H9 (cell line): Measurements from ENCODE around the gene FOXI2. TPM values are rescaled to one million over a fixed set of nuclear protein-coding genes. Genes with fewer than 3 reads are reported as not detected.

Experiments
- DNase-seq: peaks from one replicate; pipeline ENCODE4 v3.0.0-alpha.2; 2017
- H2AFZ ChIP-seq: one replicate; pipeline ENCODE4 v1.6.1; 2013; ENCODE audit warnings: mild to moderate bottlenecking, low read length, control low read depth, moderate library complexity
- H2AK5ac ChIP-seq: 2 replicates; pipeline ENCODE4 v1.6.1; 2013; ENCODE audit warnings: low read length, control low read depth, mixed read lengths; ENCODE audit not compliant: insufficient read length
- H2BK120ac ChIP-seq: one replicate; pipeline ENCODE4 v1.6.1; 2013; ENCODE audit warnings: low read depth, mild to moderate bottlenecking, low read length, control low read depth, inconsistent platforms; ENCODE audit not compliant: poor library complexity, severe bottlenecking
- H2BK12ac ChIP-seq: 2 replicates; pipeline ENCODE4 v1.6.1; 2013; ENCODE audit warnings: low read length, control low read depth, mixed read lengths, low read depth; ENCODE audit not compliant: insufficient read length
- H2BK15ac ChIP-seq: 2 replicates; pipeline ENCODE4 v1.6.1; 2013; ENCODE audit warnings: low read depth, low read length, control low read depth
- H2BK20ac ChIP-seq: one replicate; pipeline ENCODE4 v1.6.1; 2013; ENCODE audit warnings: low read depth, mild to moderate bottlenecking, low read length, control low read depth, inconsistent platforms; ENCODE audit not compliant: poor library complexity, severe bottlenecking
- H2BK5ac ChIP-seq: 2 replicates; pipeline ENCODE4 v1.6.1; 2013; ENCODE audit warnings: low read length, control low read depth, mixed read lengths; ENCODE audit not compliant: insufficient read length
- H3K14ac ChIP-seq: 2 replicates; pipeline ENCODE4 v1.6.1; 2013; ENCODE audit warnings: low read length, control low read depth; ENCODE audit not compliant: insufficient read depth
- H3K18ac ChIP-seq: 2 replicates; pipeline ENCODE4 v1.6.1; 2013; ENCODE audit warnings: low read depth, mild to moderate bottlenecking, mixed read lengths, low read length, control low read depth; ENCODE audit not compliant: insufficient read length
- H3K23ac ChIP-seq: 2 replicates; pipeline ENCODE4 v1.6.1; 2013; ENCODE audit warnings: low read length, control low read depth, mixed read lengths, low read depth; ENCODE audit not compliant: insufficient read length
- H3K23me2 ChIP-seq: 2 replicates; pipeline ENCODE4 v1.6.1; 2013; ENCODE audit warnings: low read depth, mild to moderate bottlenecking, mixed read lengths, low read length, control low read depth; ENCODE audit not compliant: insufficient read length, poor library complexity, severe bottlenecking
- H3K27ac ChIP-seq: 2 replicates; pipeline ENCODE4 v1.5.1; 2013; ENCODE audit warnings: low read length, control low read depth, mixed read lengths, low read depth; ENCODE audit not compliant: insufficient read length
- H3K27me3 ChIP-seq: 2 replicates; pipeline ENCODE4 v1.6.1; 2013; ENCODE audit warnings: low read length, control low read depth, inconsistent platforms; ENCODE audit not compliant: insufficient read depth
- H3K4ac ChIP-seq: 2 replicates; pipeline ENCODE4 v1.6.1; 2013; ENCODE audit warnings: low read depth, mild to moderate bottlenecking, control low read depth, inconsistent platforms, low read length, moderate library complexity
- H3K4me1 ChIP-seq: 2 replicates; pipeline ENCODE4 v1.6.1; 2013; ENCODE audit warnings: low read length, control low read depth, inconsistent platforms; ENCODE audit not compliant: insufficient read depth
- H3K4me2 ChIP-seq: 2 replicates; pipeline ENCODE4 v1.6.1; 2013; ENCODE audit warnings: low read length, control low read depth, mixed read lengths; ENCODE audit not compliant: insufficient read length, insufficient read depth
- H3K56ac ChIP-seq: 2 replicates; pipeline ENCODE4 v1.6.1; 2013; ENCODE audit warnings: low read depth, mild to moderate bottlenecking, mixed read lengths, low read length, control low read depth; ENCODE audit not compliant: insufficient read length
- H3K79me1 ChIP-seq: 2 replicates; pipeline ENCODE4 v1.6.1; 2013; ENCODE audit warnings: low read depth, mild to moderate bottlenecking, moderate library complexity, low read length, control low read depth, inconsistent platforms; ENCODE audit not compliant: insufficient read depth, poor library complexity, severe bottlenecking
- H3K79me2 ChIP-seq: 2 replicates; pipeline ENCODE4 v1.6.1; 2013; ENCODE audit warnings: low read length, control low read depth, inconsistent platforms; ENCODE audit not compliant: insufficient read depth
- H3K9ac ChIP-seq: 2 replicates; pipeline ENCODE4 v1.6.1; 2013; ENCODE audit warnings: low read length, control low read depth, mixed read lengths; ENCODE audit not compliant: insufficient read length; ENCODE audit errors: extremely low read depth
- H3K9me3 ChIP-seq: one replicate; pipeline ENCODE4 v1.6.1; 2013; ENCODE audit warnings: low read depth, low read length, inconsistent platforms; ENCODE audit not compliant: control insufficient read depth
- H3T11ph ChIP-seq: one replicate; pipeline ENCODE4 v1.6.1; 2013; ENCODE audit warnings: mild to moderate bottlenecking, low read length, control low read depth, inconsistent platforms
- H4K20me1 ChIP-seq: one replicate; pipeline ENCODE4 v1.6.1; 2013; ENCODE audit not compliant: control insufficient read depth, insufficient read length, insufficient read depth
- H4K5ac ChIP-seq: 2 replicates; pipeline ENCODE4 v1.6.1; 2013; ENCODE audit warnings: low read depth, mild to moderate bottlenecking, mixed read lengths, low read length, control low read depth; ENCODE audit not compliant: insufficient read length
- H4K8ac ChIP-seq: replicated peaks from 2 replicates; pipeline ENCODE4 v1.6.1; 2013; ENCODE audit warnings: low read length, control low read depth, mixed read lengths, low read depth; ENCODE audit not compliant: insufficient read length
- H4K91ac ChIP-seq: 2 replicates; pipeline ENCODE4 v1.6.1; 2013; ENCODE audit warnings: low read depth, mild to moderate bottlenecking, moderate library complexity, mixed read lengths, low read length, control low read depth; ENCODE audit not compliant: insufficient read length
- H3K27ac Mint-ChIP-seq, 3 experiments: 2 replicates in 2 of 3; 3 replicates in 1 of 3; pipeline ENCODE4 v1.8.0; 2020 to 2021; ENCODE audit warnings: mixed read lengths in 3 of 3, mild to moderate bottlenecking in 1 of 3, moderate library complexity in 1 of 3
- H3K27me3 Mint-ChIP-seq: 2 replicates; pipeline ENCODE4 v1.8.0; 2021; ENCODE audit warnings: low read depth, mild to moderate bottlenecking, moderate library complexity, mixed read lengths
- H3K36me3 Mint-ChIP-seq, 3 experiments: 2 replicates in 2 of 3; 3 replicates in 1 of 3; pipeline ENCODE4 v1.8.0; 2020 to 2021; ENCODE audit warnings: low read depth in 3 of 3, mixed read lengths in 3 of 3; ENCODE audit not compliant: insufficient read depth in 1 of 3
- H3K4me1 Mint-ChIP-seq, 2 experiments: 2 replicates each; pipeline ENCODE4 v1.8.0; 2020; ENCODE audit warnings: mixed read lengths in 2 of 2
- H3K4me3 Mint-ChIP-seq, 2 experiments: 2 replicates in 1 of 2; 3 replicates in 1 of 2; pipeline ENCODE4 v1.8.0; 2020 to 2021; ENCODE audit warnings: mild to moderate bottlenecking in 2 of 2, mixed read lengths in 2 of 2, moderate library complexity in 1 of 2
- H3K9me3 Mint-ChIP-seq, 2 experiments: 2 replicates in 1 of 2; 3 replicates in 1 of 2; pipeline ENCODE4 v1.8.0; 2020; ENCODE audit warnings: mild to moderate bottlenecking in 2 of 2, mixed read lengths in 2 of 2, moderate library complexity in 1 of 2
- CTCF ChIP-seq: fragments of 200-600 bp; sonication (generic); conservative IDR thresholded peaks from 3 replicates; pipeline ENCODE4 v1.8.0; 2021; ENCODE audit warnings: antibody characterized with exemption, mild to moderate bottlenecking
- WGBS: extraction: QIAGEN DNeasy Blood & Tissue Kit; methylation state at CpG from one replicate; pipeline ENCODE4 v1.1.7; 2013; ENCODE audit warnings: missing lambda C conversion rate, low lambda C conversion rate, mixed read lengths; ENCODE audit not compliant: insufficient read length; ENCODE audit errors: extremely low coverage; 5-methylcytosine and 5-hydroxymethylcytosine counted together
- total RNA-seq: library from RNA; stranded (reverse); gene quantifications from 2 replicates; pipeline ENCODE4 v1.2.1, GENCODE V29; 2021

The FOXI2 gene
- total RNA-seq, 1 experiment from 2014 or later = 0.42 TPM

DNA sequence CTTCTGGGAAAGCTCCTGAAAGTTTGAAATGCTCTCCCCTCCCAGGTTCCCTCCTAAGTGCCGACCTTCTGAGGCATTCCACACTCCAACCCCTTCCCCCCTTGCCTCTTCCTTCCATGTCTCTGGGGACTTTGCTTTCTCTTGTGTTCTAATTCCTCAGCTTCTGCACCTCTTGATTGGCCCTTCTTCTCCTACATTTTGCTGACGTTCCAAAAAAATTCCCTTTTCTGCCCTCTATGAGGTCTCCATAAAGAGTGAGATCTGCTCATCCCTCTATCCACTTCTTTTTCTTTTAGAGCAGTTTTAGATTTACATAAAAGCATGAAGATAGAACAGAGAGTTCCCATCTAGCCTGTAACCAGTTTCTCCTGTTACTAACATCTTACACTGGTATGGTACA is 22.3 kb downstream of the FOXI2 start:
- Mint-ChIP-seq H3K4me3 (no peak overlapping the region), H3K4me1 (peaks cover 34 to 42% of the 10 kb centered on the region in 2 experiments), H3K27me3 (peaks cover 1% of the 10 kb centered on the region; the same call in 1 of the 2 replicates), H3K9me3 (peaks cover 0 to 2% of the 10 kb centered on the region in 2 experiments; a peak in 2 of 5 replicates), H3K27ac (no peak overlapping the region; a peak in 1 of 7 replicates), H3K36me3 (peaks cover 0 to 1% (median 0%) of the 10 kb centered on the region in 3 experiments; a peak in 3 of 7 replicates)
- H2BK12ac ChIP-seq = no peak overlapping the region
- H3T11ph ChIP-seq = no peak overlapping the region
- no peaks in the 10 kb centered on the region for H3K79me2 ChIP-seq
- H3K4ac ChIP-seq = no peak overlapping the region
- no peak overlapping the region for H4K5ac ChIP-seq
- no peak for TF ChIP-seq CTCF
- no peak overlapping the region for H3K18ac ChIP-seq
- no peak overlapping the region for H3K14ac ChIP-seq
- H3K9me3 ChIP-seq = no peaks in the 10 kb centered on the region
- no peaks in the 10 kb centered on the region for H3K79me1 ChIP-seq
- no peak overlapping the region for H2BK5ac ChIP-seq
- H3K4me2 ChIP-seq = no peak overlapping the region
- H4K20me1 ChIP-seq = no peaks in the 10 kb centered on the region
- no peak overlapping the region for H2BK120ac ChIP-seq
- H4K8ac ChIP-seq = no peak overlapping the region
- no peaks in the 10 kb centered on the region for H3K23me2 ChIP-seq
- no peak overlapping the region for H2AK5ac ChIP-seq
- H3K9ac ChIP-seq = no peak overlapping the region
- H3K23ac ChIP-seq = no peak overlapping the region
- H2BK15ac ChIP-seq = no peak overlapping the region
- H3K56ac ChIP-seq = no peak overlapping the region
- H2AFZ ChIP-seq = no peak overlapping the region
- no peaks in the 10 kb centered on the region for H3K27me3 ChIP-seq
- H2BK20ac ChIP-seq = no peak overlapping the region
- DNase-seq = no peak
- H3K27ac ChIP-seq = no peak overlapping the region
- no peak overlapping the region for H4K91ac ChIP-seq
- WGBS = no CpG with 5 or more reads among the region's 2 CpGs
- H3K4me1 ChIP-seq = no peaks in the 10 kb centered on the region
